Measurements from ENCODE around the gene REEP1.
"Not testable (repeated sequence)": the region's sequence is repeated elsewhere in the genome, so short reads cannot be mapped to it uniquely, and the experiment has no call there.

Gene REEP1

DNA sequence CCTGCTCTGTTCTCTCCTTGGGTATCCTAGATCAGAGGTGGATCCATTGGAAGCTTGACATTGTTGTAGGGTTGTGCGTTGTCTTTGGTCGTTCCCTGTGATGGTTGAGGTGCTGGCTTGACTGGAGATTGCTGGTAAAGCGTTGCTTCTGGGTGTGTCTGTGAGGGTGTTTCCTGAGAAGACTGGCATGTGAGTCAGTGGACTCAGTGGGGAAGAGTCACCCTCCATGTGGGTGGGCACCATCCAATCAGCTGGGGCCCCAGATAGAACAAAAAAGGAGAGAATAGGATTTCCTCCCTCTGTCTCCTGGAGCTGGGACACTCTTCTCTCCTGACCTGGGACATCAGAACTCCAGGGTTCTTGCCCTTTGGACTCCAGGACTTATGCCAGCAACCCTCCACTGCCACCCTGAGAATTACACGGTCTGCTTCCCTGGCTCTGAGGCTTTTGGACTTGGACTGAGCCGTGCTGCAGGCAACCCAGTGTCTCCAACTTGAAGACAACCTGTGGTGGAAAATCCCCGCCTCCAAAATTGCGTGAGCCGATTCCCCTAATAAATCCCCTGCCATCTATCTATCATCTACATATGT lies 14.8 kb upstream of the REEP1 start:
- DNase-seq (ENCODE audit: low read depth) = no peak
- H3K4me3 ChIP-seq (replicated peaks; ENCODE audit: low read depth, low read length) = no peak overlapping the region
- TF ChIP-seq, protein P1, sequence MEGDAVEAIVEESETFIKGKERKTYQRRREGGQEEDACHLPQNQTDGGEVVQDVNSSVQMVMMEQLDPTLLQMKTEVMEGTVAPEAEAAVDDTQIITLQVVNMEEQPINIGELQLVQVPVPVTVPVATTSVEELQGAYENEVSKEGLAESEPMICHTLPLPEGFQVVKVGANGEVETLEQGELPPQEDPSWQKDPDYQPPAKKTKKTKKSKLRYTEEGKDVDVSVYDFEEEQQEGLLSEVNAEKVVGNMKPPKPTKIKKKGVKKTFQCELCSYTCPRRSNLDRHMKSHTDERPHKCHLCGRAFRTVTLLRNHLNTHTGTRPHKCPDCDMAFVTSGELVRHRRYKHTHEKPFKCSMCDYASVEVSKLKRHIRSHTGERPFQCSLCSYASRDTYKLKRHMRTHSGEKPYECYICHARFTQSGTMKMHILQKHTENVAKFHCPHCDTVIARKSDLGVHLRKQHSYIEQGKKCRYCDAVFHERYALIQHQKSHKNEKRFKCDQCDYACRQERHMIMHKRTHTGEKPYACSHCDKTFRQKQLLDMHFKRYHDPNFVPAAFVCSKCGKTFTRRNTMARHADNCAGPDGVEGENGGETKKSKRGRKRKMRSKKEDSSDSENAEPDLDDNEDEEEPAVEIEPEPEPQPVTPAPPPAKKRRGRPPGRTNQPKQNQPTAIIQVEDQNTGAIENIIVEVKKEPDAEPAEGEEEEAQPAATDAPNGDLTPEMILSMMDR (IDR thresholded peaks at IDR 0.05; ENCODE audit: low read length, missing control alignments) = no peak

GRCh38 chr2:86350751-86351150 lies 13.3 kb upstream of the REEP1 start:
- no peak for DNase-seq (ENCODE audit: low read depth)
- TF ChIP-seq, protein P1 (IDR thresholded peaks at IDR 0.05; ENCODE audit: low read length, missing control alignments) = no peak

DNA sequence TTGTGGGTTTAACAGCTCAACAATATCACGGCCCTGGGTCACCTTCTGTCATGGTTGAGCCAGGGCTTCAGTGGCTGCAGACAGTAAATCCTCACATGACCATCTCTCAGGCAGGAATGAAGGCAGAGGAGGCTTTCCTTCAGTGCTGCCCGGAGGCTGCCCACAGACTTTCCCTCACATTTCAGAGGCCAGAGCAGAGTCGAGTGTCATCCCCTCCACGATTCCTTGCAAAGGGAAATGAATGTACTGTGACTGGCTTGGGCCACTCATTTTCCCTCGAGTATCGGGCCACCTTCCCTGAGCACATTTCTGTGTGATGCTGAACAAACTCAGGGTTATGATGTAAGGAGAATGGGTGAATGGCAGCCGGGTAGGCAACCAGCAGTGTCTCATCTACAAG lies 10.0 kb upstream of the REEP1 start:
- TF ChIP-seq, protein P1 (IDR thresholded peaks at IDR 0.05; ENCODE audit: low read length, missing control alignments) = no peak
- DNase-seq (ENCODE audit: low read depth) = no peak
- H3K4me3 ChIP-seq (replicated peaks; ENCODE audit: low read depth, low read length) = no peak overlapping the region

More at GRCh38 chr2:86350751-86351150, 13.3 kb upstream of the REEP1 start:
- no peak overlapping the region for H3K4me3 ChIP-seq (replicated peaks; ENCODE audit: low read depth, low read length)

DNA sequence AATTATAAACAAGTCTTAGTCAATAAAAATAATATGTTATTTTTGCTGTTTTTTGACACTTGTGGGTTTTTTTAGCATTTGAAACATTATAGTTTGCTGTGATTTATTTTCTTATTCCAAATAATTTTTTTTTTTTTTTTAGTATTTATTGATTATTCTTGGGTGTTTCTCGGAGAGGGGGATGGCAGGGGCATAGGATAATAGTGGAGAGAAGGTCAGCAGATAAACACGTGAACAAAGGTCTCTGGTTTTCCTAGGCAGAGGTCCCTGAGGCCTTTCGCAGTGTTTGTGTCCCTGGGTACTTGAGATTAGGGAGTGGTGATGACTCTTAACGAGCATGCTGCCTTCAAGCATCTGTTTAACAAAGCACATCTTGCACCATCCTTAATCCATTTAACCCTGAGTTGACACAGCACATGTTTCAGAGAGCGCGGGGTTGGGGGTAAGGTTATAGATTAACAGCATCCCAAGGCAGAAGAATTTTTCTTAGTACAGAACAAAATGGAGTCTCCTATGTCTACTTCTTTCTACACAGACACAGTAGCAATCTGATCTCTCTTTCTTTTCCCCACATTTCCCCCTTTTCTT lies 8.5 kb upstream of the REEP1 start:
- not testable (repeated sequence) for DNase-seq (ENCODE audit: low read depth); H3K4me3 ChIP-seq (replicated peaks; ENCODE audit: low read depth, low read length)

DNA sequence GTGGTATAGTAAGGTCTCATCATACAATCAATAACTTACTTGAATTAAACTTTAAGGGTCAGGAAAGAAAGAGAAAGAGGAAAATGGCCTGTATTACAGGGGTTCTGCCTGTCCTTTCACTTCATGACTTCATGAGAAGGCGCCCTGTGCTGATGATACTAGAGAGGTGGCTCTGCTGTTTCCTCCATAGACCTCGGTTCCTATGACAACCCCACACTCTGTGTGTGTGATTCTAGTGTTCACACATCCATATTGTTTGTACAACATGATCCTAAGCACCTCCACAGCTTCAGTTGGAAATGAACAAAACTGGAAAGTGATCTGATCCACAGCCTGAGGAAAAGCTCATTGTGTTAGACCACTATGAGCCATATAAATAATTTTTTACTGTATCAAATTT lies 7.0 kb upstream of the REEP1 start:
- TF ChIP-seq, protein P1 (IDR thresholded peaks at IDR 0.05; ENCODE audit: low read length, missing control alignments) = no peak
- no peak for DNase-seq (ENCODE audit: low read depth)
- H3K4me3 ChIP-seq (replicated peaks; ENCODE audit: low read depth, low read length) = no peak overlapping the region

GRCh38 chr2:86342488-86342887 lies 5.1 kb upstream of the REEP1 start:
- TF ChIP-seq, protein P1 (IDR thresholded peaks at IDR 0.05; ENCODE audit: low read length, missing control alignments) = no peak

DNA sequence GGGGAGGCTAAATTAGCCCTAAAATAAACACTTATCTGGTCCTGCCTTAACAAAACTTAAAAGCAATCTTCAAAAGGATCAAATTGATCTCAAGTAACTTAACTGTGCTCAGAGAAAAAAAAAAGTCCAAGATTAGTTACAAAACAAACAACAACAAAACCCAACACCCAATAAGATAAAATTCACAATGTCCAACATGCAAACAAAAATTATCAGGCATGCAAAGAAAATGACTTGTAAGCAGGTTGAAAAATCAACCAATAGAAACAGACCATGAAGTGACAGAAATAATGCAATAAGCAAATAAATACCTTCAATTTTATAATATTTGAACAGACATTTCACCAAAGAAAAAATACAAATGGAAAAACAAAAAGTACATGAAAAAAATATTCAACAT lies 4.0 kb upstream of the REEP1 start:
- no peak for DNase-seq (ENCODE audit: low read depth)
- TF ChIP-seq, protein P1 (IDR thresholded peaks at IDR 0.05; ENCODE audit: low read length, missing control alignments) = no peak
- H3K4me3 ChIP-seq (replicated peaks; ENCODE audit: low read depth, low read length) = no peak overlapping the region

More at GRCh38 chr2:86342488-86342887, 5.1 kb upstream of the REEP1 start:
- DNase-seq (ENCODE audit: low read depth) = no peak
- H3K4me3 ChIP-seq (replicated peaks; ENCODE audit: low read depth, low read length) = no peak overlapping the region

All from fibroblast of pulmonary artery (primary cell).